ENCODE measurements around the gene ANTXR1.

- TF ChIP-seq CTCF (IDR thresholded peaks at IDR 0.05; ENCODE audit: control extremely low read depth in 1 of 3, insufficient read depth in 1 of 3, low read depth in 1 of 3, low read length in 3 of 3) (no peak), POLR2AphosphoS5 (IDR thresholded peaks at IDR 0.05; ENCODE audit: low read depth, low read length) (no peak), ASH2L (IDR thresholded peaks at IDR 0.05; ENCODE audit: low read length) (no peak), EZH2 (IDR thresholded peaks at IDR 0.05; ENCODE audit: low read depth, low read length, severe bottlenecking) (no peak), JUN (IDR thresholded peaks at IDR 0.05; ENCODE audit: low read depth, low read length) (no peak)
These were observed 192.1 kb downstream of the ANTXR1 start for GRCh38 chr2:69205076-69205475.

Measured in H1 (cell line).